Prostate gland (tissue), 2 donors: ENCODE measurements around the gene NXN.

Source experiments
- POLR2AphosphoS5 ChIP-seq: sonication (generic); formaldehyde crosslinking; IDR thresholded peaks from one replicate; pipeline ENCODE4 v1.6.1; 2017; ENCODE audit warnings: antibody characterized with exemption
- TF ChIP-seq, protein P1 (sequence below), 4 experiments: fragments of 200-600 bp in 2 of 4; fragments of 450-650 bp in 2 of 4; sonication (generic) in 2 of 4; IDR thresholded peaks; 1 replicate in 3 of 4; 2 replicates in 1 of 4; pipeline ENCODE4 v1.5.1; 2016 to 2019; ENCODE audit warnings: antibody characterized with exemption in 4 of 4, mild to moderate bottlenecking in 2 of 4, moderate library complexity in 2 of 4

DNA sequence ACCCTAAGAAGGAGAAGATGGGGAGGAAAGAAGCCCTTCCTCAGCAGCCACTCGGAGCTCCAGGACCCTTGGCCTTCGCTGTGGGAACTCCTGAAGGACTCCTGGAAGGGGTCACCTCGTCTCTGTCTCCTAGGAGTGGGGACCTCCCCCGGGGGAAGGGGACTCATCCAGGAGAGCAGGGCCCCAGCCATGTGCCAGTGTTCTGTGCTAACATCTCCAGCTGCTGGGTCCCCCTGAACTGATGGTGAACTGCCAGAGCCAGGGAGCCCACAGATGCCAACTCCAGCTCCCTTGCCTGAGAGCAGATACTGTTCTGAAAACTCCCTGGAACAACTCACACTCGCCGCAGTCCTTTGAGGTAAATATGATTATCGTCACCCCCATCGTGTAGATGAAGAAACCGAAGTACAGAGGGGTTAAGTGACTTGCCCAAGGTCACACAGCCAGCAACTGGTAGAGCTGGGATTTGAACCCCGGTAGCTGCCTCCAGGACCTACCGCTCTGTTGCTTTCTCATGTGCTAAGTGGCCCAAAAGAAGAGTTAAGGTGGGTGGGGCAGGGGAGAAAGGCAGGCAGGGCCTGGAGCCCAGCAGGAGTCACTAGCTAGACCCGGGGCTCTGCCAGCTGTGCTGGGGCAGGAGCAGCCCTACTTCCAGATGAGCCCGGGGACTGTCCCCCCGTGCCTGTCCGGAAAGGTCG lies 27.9 kb upstream of the NXN start:
- TF ChIP-seq, protein P1, sequence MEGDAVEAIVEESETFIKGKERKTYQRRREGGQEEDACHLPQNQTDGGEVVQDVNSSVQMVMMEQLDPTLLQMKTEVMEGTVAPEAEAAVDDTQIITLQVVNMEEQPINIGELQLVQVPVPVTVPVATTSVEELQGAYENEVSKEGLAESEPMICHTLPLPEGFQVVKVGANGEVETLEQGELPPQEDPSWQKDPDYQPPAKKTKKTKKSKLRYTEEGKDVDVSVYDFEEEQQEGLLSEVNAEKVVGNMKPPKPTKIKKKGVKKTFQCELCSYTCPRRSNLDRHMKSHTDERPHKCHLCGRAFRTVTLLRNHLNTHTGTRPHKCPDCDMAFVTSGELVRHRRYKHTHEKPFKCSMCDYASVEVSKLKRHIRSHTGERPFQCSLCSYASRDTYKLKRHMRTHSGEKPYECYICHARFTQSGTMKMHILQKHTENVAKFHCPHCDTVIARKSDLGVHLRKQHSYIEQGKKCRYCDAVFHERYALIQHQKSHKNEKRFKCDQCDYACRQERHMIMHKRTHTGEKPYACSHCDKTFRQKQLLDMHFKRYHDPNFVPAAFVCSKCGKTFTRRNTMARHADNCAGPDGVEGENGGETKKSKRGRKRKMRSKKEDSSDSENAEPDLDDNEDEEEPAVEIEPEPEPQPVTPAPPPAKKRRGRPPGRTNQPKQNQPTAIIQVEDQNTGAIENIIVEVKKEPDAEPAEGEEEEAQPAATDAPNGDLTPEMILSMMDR (IDR thresholded peaks at IDR 0.05): no peak
- no peak for TF ChIP-seq POLR2AphosphoS5
